ENCODE results near the gene LGALS3BP. TPM values are rescaled to one million over a fixed set of nuclear protein-coding genes. Genes with fewer than 3 reads are reported as not detected.

LGALS3BP gene
- total RNA-seq, 1 donor from 2014 or later: 338 TPM

GRCh38 chr17:79019632-79020584 is 40.2 kb upstream of the LGALS3BP start:
- DNase-seq (ENCODE audit: low read depth): no peak
- H3K4me3 ChIP-seq (ENCODE audit: low read depth, low read length): no peak overlapping the region
- peak; percentile 82 for TF ChIP-seq CTCF (conservative IDR thresholded peaks at IDR 0.05; ENCODE audit: low read depth, low read length)

GRCh38 chr17:79019261-79019631 is 39.5 kb upstream of the LGALS3BP start:
- no peak overlapping the region for H3K4me3 ChIP-seq (ENCODE audit: low read depth, low read length)
- no peak for TF ChIP-seq CTCF (conservative IDR thresholded peaks at IDR 0.05; ENCODE audit: low read depth, low read length)
- DNase-seq (ENCODE audit: low read depth): no peak

- no peak overlapping the region for H3K4me3 ChIP-seq (ENCODE audit: low read depth, low read length)
- no peak for TF ChIP-seq CTCF (conservative IDR thresholded peaks at IDR 0.05; ENCODE audit: low read depth, low read length)
Observed at GRCh38 chr17:79018370-79018695, 38.6 kb upstream of the LGALS3BP start.

GRCh38 chr17:79017546-79018369 is 38.0 kb upstream of the LGALS3BP start:
- no peak for DNase-seq (ENCODE audit: low read depth)
- TF ChIP-seq CTCF (conservative IDR thresholded peaks at IDR 0.05; ENCODE audit: low read depth, low read length): no peak
- no peak overlapping the region for H3K4me3 ChIP-seq (ENCODE audit: low read depth, low read length)

More at GRCh38 chr17:79018370-79018695, 38.6 kb upstream of the LGALS3BP start:
- no peak for DNase-seq (ENCODE audit: low read depth)

GRCh38 chr17:79014158-79014758 is 34.5 kb upstream of the LGALS3BP start:
- H3K4me3 ChIP-seq (ENCODE audit: low read depth, low read length): no peak overlapping the region
- TF ChIP-seq CTCF (conservative IDR thresholded peaks at IDR 0.05; ENCODE audit: low read depth, low read length): no peak
- DNase-seq (ENCODE audit: low read depth): no peak

GRCh38 chr17:79012563-79013134 is 32.9 kb upstream of the LGALS3BP start:
- H3K4me3 ChIP-seq (ENCODE audit: low read depth, low read length): no peak overlapping the region
- TF ChIP-seq CTCF (conservative IDR thresholded peaks at IDR 0.05; ENCODE audit: low read depth, low read length): no peak
- no peak for DNase-seq (ENCODE audit: low read depth)
